Colonic mucosa (tissue), 4 donors: ENCODE measurements around the gene PRKACA. TPM values are rescaled to one million over a fixed set of nuclear protein-coding genes. Genes with fewer than 3 reads are reported as not detected.

Source experiments
- DNase-seq: peaks from one replicate; pipeline ENCODE4 v3.0.0-alpha.2; 2020
- H3K27ac ChIP-seq: fragments of 200-600 bp; one replicate; pipeline ENCODE4 v1.8.0; 2021
- H3K27me3 ChIP-seq: fragments of 200-600 bp; one replicate; pipeline ENCODE4 v1.8.0; 2021
- H3K36me3 ChIP-seq: fragments of 200-600 bp; one replicate; pipeline ENCODE4 v1.8.0; 2021
- H3K4me1 ChIP-seq: fragments of 200-600 bp; one replicate; pipeline ENCODE4 v1.8.0; 2021; ENCODE audit warnings: mild to moderate bottlenecking
- H3K4me3 ChIP-seq: fragments of 200-600 bp; one replicate; pipeline ENCODE4 v1.8.0; 2021
- H3K9ac ChIP-seq, 2 donors: one replicate each; pipeline ENCODE4 v1.7.0; 2013; ENCODE audit warnings: control low read depth in 2 of 2, low read depth in 2 of 2, low read length in 2 of 2
- H3K9me3 ChIP-seq: fragments of 200-600 bp; one replicate; pipeline ENCODE4 v1.8.0; 2021
- intact Hi-C: fragments of 100-400 bp; cut with DNase I; formaldehyde crosslinking; loops from one replicate; pipeline ENCODE4 v1.14.1; 2022
- total RNA-seq, 2 donors: library from RNA; stranded (reverse); fragmentation: NEBNext Ultra II Directional in 1 of 2; extraction: Animal tissue kit (Norgen Biotek cat#: 25700) in 1 of 2; gene quantifications; one replicate each; pipeline ENCODE4 v1.2.1, GENCODE V29; 2021
- TF ChIP-seq, protein P1 (sequence below): fragments of 200-600 bp; IDR thresholded peaks from one replicate; pipeline ENCODE4 v1.8.0; 2022; ENCODE audit warnings: antibody characterized with exemption, mild to moderate bottlenecking
- donor health status: healthy.
- donor health status: DM: no; HTN: no; CAD: no.
- donor health status: DM: no; HTN: no; CAD: no.

PRKACA gene
- total RNA-seq, 2 donors from 2014 or later = 71.0 to 89.3 TPM

DNA sequence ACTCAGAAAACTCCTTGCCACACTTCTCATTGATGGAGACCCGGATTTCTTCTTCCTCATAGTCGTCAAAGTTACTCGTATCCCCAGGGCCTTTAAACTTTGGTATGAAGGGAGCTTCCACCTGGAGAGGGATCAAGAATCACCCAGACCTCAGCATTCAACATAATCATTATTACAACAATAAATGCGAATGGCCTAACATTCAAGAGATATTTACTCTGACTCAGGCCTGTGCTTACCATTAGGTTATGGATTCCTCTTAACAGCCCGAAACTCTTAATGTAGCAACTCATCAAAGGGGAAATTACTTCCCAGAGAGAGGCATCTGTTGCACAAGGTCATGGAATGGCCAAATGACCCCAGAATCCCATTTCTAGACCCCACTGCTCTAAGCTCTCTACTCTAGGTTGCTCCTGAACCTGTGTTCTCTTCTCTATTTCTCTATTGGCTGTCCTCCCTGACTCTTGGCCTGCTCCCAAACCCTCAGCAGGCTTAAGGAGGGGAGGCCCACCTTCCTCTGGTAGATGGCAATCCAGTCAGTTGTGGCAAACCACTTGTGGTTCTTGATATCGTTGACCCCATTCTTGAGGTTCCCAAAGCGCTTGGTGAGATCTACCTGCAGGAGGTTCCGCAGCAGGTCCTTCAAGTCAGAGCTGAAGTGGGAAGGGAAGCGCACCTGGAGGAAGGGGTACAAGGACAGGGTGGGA, 24.3 kb downstream of the PRKACA start:
- Histone ChIP-seq H3K36me3 (no peaks in the 10 kb centered on the region), H3K27me3 (no peaks in the 10 kb centered on the region), H3K4me3 (no peak overlapping the region), H3K4me1 (no peaks in the 10 kb centered on the region), H3K27ac (no peak overlapping the region), H3K9me3 (no peaks in the 10 kb centered on the region), H3K9ac (no peak overlapping the region)
- intact Hi-C loops = no loop called here
- no peak for DNase-seq
- TF ChIP-seq, protein P1, sequence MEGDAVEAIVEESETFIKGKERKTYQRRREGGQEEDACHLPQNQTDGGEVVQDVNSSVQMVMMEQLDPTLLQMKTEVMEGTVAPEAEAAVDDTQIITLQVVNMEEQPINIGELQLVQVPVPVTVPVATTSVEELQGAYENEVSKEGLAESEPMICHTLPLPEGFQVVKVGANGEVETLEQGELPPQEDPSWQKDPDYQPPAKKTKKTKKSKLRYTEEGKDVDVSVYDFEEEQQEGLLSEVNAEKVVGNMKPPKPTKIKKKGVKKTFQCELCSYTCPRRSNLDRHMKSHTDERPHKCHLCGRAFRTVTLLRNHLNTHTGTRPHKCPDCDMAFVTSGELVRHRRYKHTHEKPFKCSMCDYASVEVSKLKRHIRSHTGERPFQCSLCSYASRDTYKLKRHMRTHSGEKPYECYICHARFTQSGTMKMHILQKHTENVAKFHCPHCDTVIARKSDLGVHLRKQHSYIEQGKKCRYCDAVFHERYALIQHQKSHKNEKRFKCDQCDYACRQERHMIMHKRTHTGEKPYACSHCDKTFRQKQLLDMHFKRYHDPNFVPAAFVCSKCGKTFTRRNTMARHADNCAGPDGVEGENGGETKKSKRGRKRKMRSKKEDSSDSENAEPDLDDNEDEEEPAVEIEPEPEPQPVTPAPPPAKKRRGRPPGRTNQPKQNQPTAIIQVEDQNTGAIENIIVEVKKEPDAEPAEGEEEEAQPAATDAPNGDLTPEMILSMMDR = no peak

GRCh38 chr19:14091813-14092462, 25.6 kb downstream of the PRKACA start:
- intact Hi-C loops = no loop called here
- Histone ChIP-seq H3K9me3 (no peaks in the 10 kb centered on the region), H3K9ac (peak overlapping the region; percentile 50 to 84), H3K27me3 (no peaks in the 10 kb centered on the region), H3K36me3 (no peaks in the 10 kb centered on the region), H3K4me1 (no peaks in the 10 kb centered on the region), H3K27ac (peak overlapping the region; percentile 95), H3K4me3 (peak overlapping the region; percentile 84)
- peak; percentile 56 for DNase-seq
- TF ChIP-seq, protein P1 = no peak

DNA sequence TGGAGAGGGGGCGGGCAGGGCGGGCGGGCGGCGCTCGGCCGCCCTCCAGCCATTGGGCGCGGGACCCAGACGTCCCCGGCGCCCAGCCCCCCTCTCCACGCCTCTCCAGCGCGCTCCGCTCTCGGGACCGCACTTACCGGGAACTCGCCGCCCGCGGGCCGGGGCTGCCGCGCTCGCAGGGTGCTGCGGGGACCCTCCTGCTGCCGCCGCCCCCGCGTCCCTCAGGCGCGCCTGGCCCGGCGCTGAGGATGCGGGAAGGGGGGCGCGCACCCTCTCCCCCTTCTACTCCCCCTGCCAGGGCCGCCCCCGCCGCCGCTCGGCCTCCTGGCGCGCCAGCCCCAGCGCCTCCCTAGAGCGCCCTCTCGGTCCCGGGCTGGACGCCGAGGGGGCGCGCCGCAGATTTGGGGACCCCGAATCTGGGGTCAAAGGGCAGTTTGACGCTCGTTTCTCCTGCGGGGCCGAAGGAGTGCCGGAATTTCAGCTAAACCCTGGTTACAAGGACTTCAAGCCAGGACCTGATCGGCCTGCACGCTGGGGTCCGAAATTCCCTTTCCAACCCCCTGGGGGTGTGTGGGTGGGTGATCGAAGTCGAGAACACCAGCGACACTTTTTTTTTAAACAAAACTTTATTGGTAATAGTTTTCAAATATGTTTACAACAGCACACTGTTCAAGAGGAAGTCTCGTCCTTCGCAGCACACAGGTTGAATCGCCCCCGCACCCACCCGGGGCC, 26.3 kb downstream of the PRKACA start:
- intact Hi-C loops = no loop called here
- TF ChIP-seq, protein P1 = no peak
- peak overlapping the region; percentile 84 for H3K4me3 ChIP-seq
- no peaks in the 10 kb centered on the region for H3K9me3 ChIP-seq
- no peaks in the 10 kb centered on the region for H3K4me1 ChIP-seq
- peak; percentile 84 for DNase-seq
- H3K27me3 ChIP-seq = no peaks in the 10 kb centered on the region
- H3K27ac ChIP-seq = peak overlapping the region; percentile 95
- peak overlapping the region; percentile 80 to 84 for H3K9ac ChIP-seq
- no peaks in the 10 kb centered on the region for H3K36me3 ChIP-seq

DNA sequence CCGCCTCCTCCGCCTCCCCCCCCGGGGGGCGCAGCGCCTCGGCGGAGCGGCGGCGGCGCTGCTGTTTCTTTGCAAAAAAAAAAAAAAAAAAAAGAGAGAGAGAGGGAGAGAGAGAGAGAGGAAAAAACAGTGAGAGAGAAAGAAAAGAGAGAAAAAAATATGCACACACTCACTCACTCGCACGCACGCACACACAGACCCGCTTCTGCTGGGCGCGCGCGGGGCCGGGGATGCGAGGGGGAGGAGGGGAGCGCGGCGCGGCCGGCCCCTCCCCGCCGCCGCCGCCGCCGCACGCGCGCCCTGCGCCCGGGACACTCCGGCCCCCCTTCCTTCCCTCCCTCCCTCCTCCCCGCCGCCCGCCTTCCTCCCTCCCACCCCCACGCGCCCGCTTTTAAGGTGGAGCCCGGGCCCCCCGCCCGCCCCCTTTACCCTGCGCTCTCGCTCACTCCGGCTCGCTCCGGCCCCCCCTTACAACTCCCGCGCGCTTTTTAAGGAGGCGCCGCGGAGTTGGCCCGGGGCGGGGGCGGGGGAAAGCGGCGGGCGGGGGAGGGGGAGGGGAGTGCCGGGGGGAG, 27.0 kb downstream of the PRKACA start, which contains the start of gene SAMD1:
TSS of gene SAMD1 (minus strand) at position 243 of the 572 bp plus-strand sequence.
- Histone ChIP-seq H3K9ac (peak within 1 kb of the TSS; percentile 80 to 84), H3K27ac (peak within 1 kb of the TSS; percentile 95), H3K4me1 (no peaks in the 10 kb centered on the region), H3K4me3 (peak within 1 kb of the TSS; percentile 84), H3K36me3 (no peaks in the 10 kb centered on the region), H3K9me3 (no peaks in the 10 kb centered on the region), H3K27me3 (no peaks in the 10 kb centered on the region)
- intact Hi-C loops = no loop called here
- peak; percentile 88 for DNase-seq
- TF ChIP-seq, protein P1 = no peak
